ENCODE data around the gene SUGCT.
"Not testable (repeated sequence)": the region's sequence is repeated elsewhere in the genome, so short reads cannot be mapped to it uniquely, and the experiment has no call there.

The SUGCT gene

GRCh38 chr7:40643664-40644063 lies 508.9 kb downstream of the SUGCT start:
- Mint-ChIP-seq H3K4me3 (no peak overlapping the region), H3K4me1 (peaks cover 6% of the 10 kb centered on the region)

DNA sequence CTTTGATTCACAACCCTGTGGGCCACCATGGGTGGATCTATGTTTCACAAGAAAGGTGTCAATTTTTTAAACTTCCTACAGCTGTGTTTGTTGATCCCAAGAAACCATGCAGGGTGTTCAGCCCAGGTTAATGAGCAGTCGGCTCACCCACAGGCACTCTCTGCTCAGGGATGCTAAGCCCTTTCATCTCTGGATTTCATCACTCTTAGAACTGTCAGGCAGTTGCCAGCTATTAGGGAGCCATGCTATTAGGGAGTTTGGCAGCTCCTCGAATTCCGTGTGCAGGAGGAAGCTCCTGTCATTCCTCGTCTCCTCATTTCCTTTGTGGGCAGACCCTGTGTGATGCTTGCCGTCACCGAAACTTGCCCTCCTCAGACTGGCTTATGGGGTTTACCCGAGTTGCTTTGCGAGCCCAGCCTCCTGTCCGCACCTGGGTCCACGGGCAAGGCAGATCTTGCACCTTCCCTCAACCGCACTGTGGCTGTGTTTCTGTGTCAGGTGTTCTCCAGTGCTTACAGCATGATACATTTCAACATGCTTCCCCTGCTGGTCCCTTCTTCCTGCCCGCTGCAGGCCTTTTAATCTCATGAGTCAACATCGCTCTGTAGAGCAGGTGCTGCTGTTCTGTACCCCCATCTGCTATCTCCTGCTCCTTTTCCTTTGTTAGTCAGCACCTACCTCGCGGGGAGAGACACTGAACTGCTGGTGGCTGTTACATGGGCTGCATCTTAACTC lies 509.8 kb downstream of the SUGCT start:
- no peaks in the 10 kb centered on the region for H3K36me3 Mint-ChIP-seq
- no peaks in the 10 kb centered on the region for H3K9me3 Mint-ChIP-seq
- peaks cover 6% of the 10 kb centered on the region for H3K4me1 Mint-ChIP-seq
- no peaks in the 10 kb centered on the region for H3K27me3 Mint-ChIP-seq
- H3K27ac Mint-ChIP-seq = no peak overlapping the region
- H3K4me3 Mint-ChIP-seq = no peak overlapping the region

More at GRCh38 chr7:40643664-40644063, 508.9 kb downstream of the SUGCT start:
- no peaks in the 10 kb centered on the region for H3K36me3 Mint-ChIP-seq
- H3K27me3 Mint-ChIP-seq = peaks cover under 1% of the 10 kb centered on the region
- H3K9me3 Mint-ChIP-seq = no peaks in the 10 kb centered on the region
- no peak overlapping the region for H3K27ac Mint-ChIP-seq

DNA sequence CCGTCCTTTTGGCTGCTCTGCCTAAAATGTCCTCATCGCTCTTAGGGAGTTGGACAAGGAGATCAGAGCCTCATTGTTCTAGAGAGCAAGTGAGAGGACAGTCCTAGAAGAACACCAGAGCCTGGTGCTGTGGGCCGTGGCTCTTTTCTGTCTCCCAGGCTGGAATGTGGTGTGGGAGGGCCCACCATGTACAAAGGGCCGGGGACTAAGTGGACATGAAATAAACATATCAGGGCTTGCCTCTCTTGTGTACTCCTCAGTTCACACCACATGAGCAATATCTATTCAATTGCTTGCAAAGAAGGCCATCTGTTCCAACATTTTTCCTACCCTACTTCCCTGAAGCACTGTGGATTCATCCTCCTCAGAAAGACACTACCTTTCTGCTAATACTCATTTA lies 510.4 kb downstream of the SUGCT start:
- no peak overlapping the region for H3K4me3 Mint-ChIP-seq
- H3K36me3 Mint-ChIP-seq = no peaks in the 10 kb centered on the region
- H3K9me3 Mint-ChIP-seq = no peaks in the 10 kb centered on the region
- no peak overlapping the region for H3K27ac Mint-ChIP-seq
- no peaks in the 10 kb centered on the region for H3K27me3 Mint-ChIP-seq
- H3K4me1 Mint-ChIP-seq = peaks cover 6% of the 10 kb centered on the region

DNA sequence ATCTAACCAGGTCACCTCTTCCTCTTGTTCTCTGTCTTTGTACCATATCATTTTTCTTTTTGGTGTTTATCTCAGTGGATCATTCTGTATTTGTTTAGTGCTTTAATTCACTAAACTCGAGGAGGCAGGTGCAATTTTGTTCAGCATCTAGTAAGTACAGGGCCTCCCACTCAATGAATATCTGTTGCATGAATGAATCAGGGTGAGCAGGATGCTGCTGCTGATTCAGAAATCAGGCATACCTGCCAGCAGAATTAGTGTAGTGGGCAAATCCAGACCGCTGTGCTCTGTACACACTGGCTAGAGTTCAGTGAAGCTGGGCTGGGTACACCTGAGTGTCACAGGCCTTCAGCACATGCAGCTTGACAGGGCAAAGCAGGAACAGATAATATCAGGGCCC lies 511.9 kb downstream of the SUGCT start:
- no peak overlapping the region for H3K4me3 Mint-ChIP-seq
- H3K4me1 Mint-ChIP-seq = peaks cover 6% of the 10 kb centered on the region
- H3K9me3 Mint-ChIP-seq = no peaks in the 10 kb centered on the region
- no peaks in the 10 kb centered on the region for H3K27me3 Mint-ChIP-seq
- no peaks in the 10 kb centered on the region for H3K36me3 Mint-ChIP-seq
- no peak overlapping the region for H3K27ac Mint-ChIP-seq

GRCh38 chr7:40647719-40648118 lies 512.9 kb downstream of the SUGCT start:
- no peak overlapping the region for H3K27ac Mint-ChIP-seq
- peaks cover 6% of the 10 kb centered on the region for H3K4me1 Mint-ChIP-seq
- no peaks in the 10 kb centered on the region for H3K36me3 Mint-ChIP-seq
- H3K4me3 Mint-ChIP-seq = no peak overlapping the region
- H3K27me3 Mint-ChIP-seq = no peaks in the 10 kb centered on the region
- H3K9me3 Mint-ChIP-seq = no peaks in the 10 kb centered on the region

GRCh38 chr7:40649247-40649646 lies 514.4 kb downstream of the SUGCT start:
- Mint-ChIP-seq H3K4me1 (peaks cover 6% of the 10 kb centered on the region), H3K9me3 (no peaks in the 10 kb centered on the region), H3K36me3 (no peaks in the 10 kb centered on the region)

GRCh38 chr7:40650903-40651302 lies 516.1 kb downstream of the SUGCT start:
- H3K9me3 Mint-ChIP-seq, H3K36me3 Mint-ChIP-seq, H3K27ac Mint-ChIP-seq, H3K4me3 Mint-ChIP-seq, H3K4me1 Mint-ChIP-seq, H3K27me3 Mint-ChIP-seq: not testable (repeated sequence)

More at GRCh38 chr7:40649247-40649646, 514.4 kb downstream of the SUGCT start:
- no peak overlapping the region for H3K27ac Mint-ChIP-seq
- H3K4me3 Mint-ChIP-seq = no peak overlapping the region
- H3K27me3 Mint-ChIP-seq = no peaks in the 10 kb centered on the region

- no peaks in the 10 kb centered on the region for H3K9me3 Mint-ChIP-seq
- no peaks in the 10 kb centered on the region for H3K27me3 Mint-ChIP-seq
- H3K36me3 Mint-ChIP-seq = no peaks in the 10 kb centered on the region
- no peaks in the 10 kb centered on the region for H3K4me1 Mint-ChIP-seq
- H3K4me3 Mint-ChIP-seq = no peak overlapping the region
- H3K27ac Mint-ChIP-seq = no peak overlapping the region
Measured at GRCh38 chr7:40654171-40654570, 519.4 kb downstream of the SUGCT start.

- H3K4me3 Mint-ChIP-seq = no peak overlapping the region
- H3K4me1 Mint-ChIP-seq = no peaks in the 10 kb centered on the region
- H3K36me3 Mint-ChIP-seq = no peaks in the 10 kb centered on the region
- no peaks in the 10 kb centered on the region for H3K9me3 Mint-ChIP-seq
- H3K27ac Mint-ChIP-seq = no peak overlapping the region
- no peaks in the 10 kb centered on the region for H3K27me3 Mint-ChIP-seq
Measured at GRCh38 chr7:40655426-40655825, 520.6 kb downstream of the SUGCT start.

GRCh38 chr7:40656349-40656748 lies 521.5 kb downstream of the SUGCT start:
- H3K4me1 Mint-ChIP-seq = no peaks in the 10 kb centered on the region
- H3K9me3 Mint-ChIP-seq = no peaks in the 10 kb centered on the region
- H3K27ac Mint-ChIP-seq = no peak overlapping the region
- no peaks in the 10 kb centered on the region for H3K36me3 Mint-ChIP-seq
- H3K4me3 Mint-ChIP-seq = no peak overlapping the region
- no peaks in the 10 kb centered on the region for H3K27me3 Mint-ChIP-seq

DNA sequence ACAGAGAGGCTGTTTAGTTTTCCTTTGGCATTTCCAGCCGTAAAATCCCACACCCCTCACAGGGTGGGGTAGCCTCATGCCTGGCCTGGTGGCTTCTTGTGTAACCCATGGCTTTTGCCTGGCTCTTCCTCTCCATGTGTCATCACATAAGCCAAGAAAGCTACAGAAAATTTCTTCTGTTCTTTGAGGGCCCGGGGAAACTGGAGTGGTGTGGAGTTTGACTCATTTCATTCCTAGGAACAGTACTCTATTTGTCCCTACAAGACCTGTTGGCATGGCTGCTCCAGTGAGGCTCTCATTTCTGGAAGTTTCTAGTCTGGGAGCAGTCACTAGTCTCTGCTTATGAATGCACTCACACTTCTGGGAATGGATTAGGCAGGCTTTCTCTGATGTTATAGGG lies 523.9 kb downstream of the SUGCT start:
- no peak overlapping the region for H3K4me3 Mint-ChIP-seq
- no peaks in the 10 kb centered on the region for H3K27me3 Mint-ChIP-seq
- H3K9me3 Mint-ChIP-seq = no peaks in the 10 kb centered on the region
- no peaks in the 10 kb centered on the region for H3K36me3 Mint-ChIP-seq
- H3K27ac Mint-ChIP-seq = no peak overlapping the region
- no peaks in the 10 kb centered on the region for H3K4me1 Mint-ChIP-seq

DNA sequence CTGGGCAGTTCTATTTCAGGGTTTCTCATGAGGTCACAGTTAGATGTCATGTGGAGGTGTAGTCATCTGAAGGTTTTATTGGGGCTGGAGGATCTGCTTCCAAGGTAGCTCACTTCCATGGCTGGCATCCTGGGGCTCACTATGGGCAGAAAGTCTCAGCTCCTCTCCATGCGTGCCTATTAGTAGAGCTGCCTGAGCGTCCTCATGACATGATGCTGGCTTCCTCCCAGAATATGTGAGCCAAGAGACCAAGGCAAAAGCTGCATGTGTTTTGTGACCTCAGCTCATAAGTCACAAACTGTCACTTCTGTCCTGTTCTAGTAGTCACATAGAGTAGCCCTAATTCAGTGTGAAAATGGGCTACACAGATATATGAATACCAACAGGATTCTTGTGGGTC lies 524.4 kb downstream of the SUGCT start:
- no peaks in the 10 kb centered on the region for H3K27me3 Mint-ChIP-seq
- no peak overlapping the region for H3K27ac Mint-ChIP-seq
- no peak overlapping the region for H3K4me3 Mint-ChIP-seq

GRCh38 chr7:40673285-40673684 lies 538.5 kb downstream of the SUGCT start:
- Mint-ChIP-seq H3K27ac (no peak overlapping the region), H3K4me1 (peaks cover 6% of the 10 kb centered on the region), H3K27me3 (no peaks in the 10 kb centered on the region), H3K4me3 (no peak overlapping the region), H3K36me3 (no peaks in the 10 kb centered on the region), H3K9me3 (no peaks in the 10 kb centered on the region)

More for the DNA sequence above, 524.4 kb downstream of the SUGCT start:
- H3K4me1 Mint-ChIP-seq = no peaks in the 10 kb centered on the region
- no peaks in the 10 kb centered on the region for H3K9me3 Mint-ChIP-seq
- no peaks in the 10 kb centered on the region for H3K36me3 Mint-ChIP-seq

GRCh38 chr7:40674316-40674715 lies 539.5 kb downstream of the SUGCT start:
- Mint-ChIP-seq H3K36me3 (no peaks in the 10 kb centered on the region), H3K9me3 (no peaks in the 10 kb centered on the region)

GRCh38 chr7:40675741-40676140 lies 540.9 kb downstream of the SUGCT start:
- Mint-ChIP-seq H3K36me3 (no peaks in the 10 kb centered on the region), H3K27ac (no peak overlapping the region), H3K27me3 (no peaks in the 10 kb centered on the region), H3K4me3 (no peak overlapping the region), H3K4me1 (peaks cover 6% of the 10 kb centered on the region), H3K9me3 (no peaks in the 10 kb centered on the region)

More at GRCh38 chr7:40674316-40674715, 539.5 kb downstream of the SUGCT start:
- H3K27ac Mint-ChIP-seq = no peak overlapping the region
- no peaks in the 10 kb centered on the region for H3K27me3 Mint-ChIP-seq
- H3K4me1 Mint-ChIP-seq = peaks cover 6% of the 10 kb centered on the region
- H3K4me3 Mint-ChIP-seq = no peak overlapping the region

DNA sequence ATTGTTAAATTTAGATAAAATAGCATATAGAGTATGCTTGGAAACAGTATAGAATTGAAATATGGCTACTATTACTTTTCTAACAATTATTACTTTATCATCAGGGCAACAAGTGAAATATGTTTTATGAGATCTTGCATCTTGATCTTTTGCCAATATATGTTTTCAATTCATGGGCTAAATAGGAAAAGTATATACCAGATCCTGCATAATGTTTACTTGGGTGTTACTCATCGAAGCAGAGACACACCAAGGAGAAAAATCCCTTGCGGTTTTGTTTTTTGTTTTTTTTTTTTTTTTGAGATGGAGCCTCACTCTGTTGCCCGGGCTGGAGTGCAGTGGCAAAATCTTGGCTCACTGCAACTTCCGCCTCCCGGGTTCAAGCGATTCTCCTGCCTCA lies 541.4 kb downstream of the SUGCT start:
- Mint-ChIP-seq H3K9me3 (no peaks in the 10 kb centered on the region), H3K4me3 (no peak overlapping the region), H3K27ac (no peak overlapping the region), H3K27me3 (no peaks in the 10 kb centered on the region), H3K4me1 (peaks cover 6% of the 10 kb centered on the region), H3K36me3 (no peaks in the 10 kb centered on the region)

- Mint-ChIP-seq H3K36me3 (no peaks in the 10 kb centered on the region), H3K27me3 (no peaks in the 10 kb centered on the region), H3K4me1 (no peaks in the 10 kb centered on the region), H3K4me3 (no peak overlapping the region), H3K9me3 (no peaks in the 10 kb centered on the region), H3K27ac (no peak overlapping the region)
Measured at GRCh38 chr7:40680657-40681056, 545.9 kb downstream of the SUGCT start.
